Measurements from ENCODE around the gene PHRF1. TPM values are rescaled to one million over a fixed set of nuclear protein-coding genes. Genes with fewer than 3 reads are reported as not detected.
A peak's percentile ranks its signal among the peaks of the same experiment; 100 is the strongest.

PHRF1 gene
- total and polyA plus RNA-seq, 11 donors, result 11.6 to 21.3 (median 18.1) TPM

GRCh38 chr11:531919-532526 lies 44.2 kb upstream of the PHRF1 start:
- WGBS, 4 donors, result 73 to 84% (median 78%) methylated on average over 17 to 18 of the region's 18 CpGs
- Histone ChIP-seq H3K4me3 (no peak overlapping the region), H3K36me3 (peaks cover 0 to 29% (median 20%) of the 10 kb centered on the region in 9 donors), H3K9me3 (no peaks in the 10 kb centered on the region), H3K27me3 (peaks cover 0 to 6% (median 2%) of the 10 kb centered on the region in 9 donors), H3K27ac (no peak overlapping the region), H3K4me1 (peaks cover 6 to 42% (median 24%) of the 10 kb centered on the region in 12 donors)
- DNase-seq (no peak), ATAC-seq (no peak)
- TF ChIP-seq POLR2A (IDR thresholded peaks at IDR 0.05), result no peak
- TF ChIP-seq CTCF (IDR thresholded peaks at IDR 0.05), result no peak
- intact Hi-C loops (cut with DNase I), result no loop called here

DNA sequence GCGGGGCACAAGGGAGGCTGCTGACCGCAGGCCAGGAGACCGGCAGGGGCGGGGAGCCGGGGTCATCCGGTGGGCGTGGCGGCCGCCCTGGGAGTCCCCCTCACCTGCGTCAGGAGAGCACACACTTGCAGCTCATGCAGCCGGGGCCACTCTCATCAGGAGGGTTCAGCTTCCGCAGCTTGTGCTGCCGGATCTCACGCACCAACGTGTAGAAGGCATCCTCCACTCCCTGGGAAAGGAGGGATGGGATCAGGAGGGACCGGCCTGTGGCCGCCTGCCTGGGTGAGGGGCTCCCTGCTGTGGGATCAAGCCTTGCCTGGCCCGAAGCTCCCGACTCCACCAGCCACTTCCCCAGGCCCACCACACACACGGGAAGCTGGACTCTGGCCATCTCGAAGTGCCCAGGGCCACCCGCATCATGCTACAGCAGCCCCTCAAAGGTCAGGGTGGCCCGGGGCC lies 43.7 kb upstream of the PHRF1 start:
- TF ChIP-seq CTCF (IDR thresholded peaks at IDR 0.05), result no peak
- no peak for TF ChIP-seq POLR2A (IDR thresholded peaks at IDR 0.05)
- peaks cover 9 to 47% (median 29%) of the 10 kb centered on the region in 12 donors for H3K4me1 ChIP-seq
- ATAC-seq (no peak), DNase-seq (peak in 1 of 5 donors; percentile 33)
- WGBS, 4 donors, result 72 to 84% (median 81%) methylated on average over 19 to 23 of the region's 23 CpGs
- no peaks in the 10 kb centered on the region for H3K9me3 ChIP-seq
- H3K4me3 ChIP-seq, result no peak overlapping the region
- no peak overlapping the region for H3K27ac ChIP-seq
- peaks cover 0 to 29% (median 20%) of the 10 kb centered on the region in 9 donors for H3K36me3 ChIP-seq
- intact Hi-C loops (cut with DNase I), result no loop called here
- peaks cover 2 to 11% (median 6%) of the 10 kb centered on the region in 9 donors for H3K27me3 ChIP-seq

DNA sequence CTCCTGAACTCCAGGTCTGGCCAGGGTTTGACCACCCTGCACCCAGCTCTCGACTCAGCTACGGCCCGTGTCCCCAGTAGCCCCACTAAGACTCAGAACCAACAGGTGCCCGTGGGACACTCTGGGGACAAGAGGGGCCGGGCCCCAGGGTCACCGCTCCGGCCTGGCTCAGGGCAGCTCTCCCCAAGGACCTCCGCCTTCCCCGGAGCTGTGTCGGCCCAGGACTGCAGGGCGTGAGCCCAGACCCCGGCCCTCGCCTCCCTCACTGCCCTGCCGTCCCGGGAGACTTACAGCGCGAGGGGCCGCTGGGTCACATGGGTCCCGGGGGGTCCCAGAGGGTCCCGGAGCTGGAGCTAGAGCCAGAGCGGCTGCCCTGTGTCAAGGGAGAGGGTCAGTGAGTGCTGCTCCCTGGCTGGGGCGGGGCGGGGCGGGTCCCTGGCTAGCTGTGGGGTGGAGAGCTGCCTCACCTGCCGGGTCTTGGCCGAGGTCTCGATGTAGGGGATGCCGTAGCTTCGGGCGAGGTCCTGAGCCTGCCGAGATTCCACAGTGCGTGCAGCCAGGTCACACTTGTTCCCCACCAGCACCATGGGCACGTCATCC lies 43.2 kb upstream of the PHRF1 start:
- peaks cover 9 to 50% (median 32%) of the 10 kb centered on the region in 12 donors for H3K4me1 ChIP-seq

More for the DNA sequence above, 43.2 kb upstream of the PHRF1 start:
- TF ChIP-seq CTCF (IDR thresholded peaks at IDR 0.05) (no peak), POLR2A (IDR thresholded peaks at IDR 0.05) (no peak)
- 90 to 96% (median 94%) methylated on average over 4 to 33 of the region's 33 CpGs for WGBS, 4 donors
- Histone ChIP-seq H3K27me3 (peaks cover 3 to 17% (median 9%) of the 10 kb centered on the region in 9 donors), H3K27ac (no peak overlapping the region), H3K4me3 (no peak overlapping the region), H3K36me3 (peaks cover 0 to 29% (median 20%) of the 10 kb centered on the region in 9 donors), H3K9me3 (no peaks in the 10 kb centered on the region)
- ATAC-seq, result no peak
- intact Hi-C loops (cut with DNase I), result no loop called here
- peak in 1 of 5 donors; percentile 30 for DNase-seq

Data from heart left ventricle (tissue), 16 donors.